Measurements from ENCODE around the gene TNS3.

Gene TNS3

GRCh38 chr7:47415318-47416212 is 166.3 kb downstream of the TNS3 start:
- Histone ChIP-seq H3K4me3 (IDR thresholded peaks at IDR 0.05; ENCODE audit: insufficient read depth, low read depth, low read length) (no peak overlapping the region), H3K27ac (no peak overlapping the region), H2AFZ (ENCODE audit: low read depth) (no peak overlapping the region), H3K4me2 (no peak overlapping the region), H3K36me3 (ENCODE audit: insufficient read depth) (peaks cover 30% of the 10 kb centered on the region), H4K20me1 (ENCODE audit: insufficient read depth) (no peaks in the 10 kb centered on the region), H3K4me1 (ENCODE audit: low read depth, poor library complexity, severe bottlenecking) (no peaks in the 10 kb centered on the region), H3K79me2 (ENCODE audit: insufficient read depth, low read depth) (no peaks in the 10 kb centered on the region; the same call in 1 of the 2 replicates), H3K27me3 (ENCODE audit: insufficient read depth, low read depth) (no peaks in the 10 kb centered on the region), H3K9ac (no peak overlapping the region)
- no peak for TF ChIP-seq CTCF (conservative IDR thresholded peaks at IDR 0.05; ENCODE audit: low read depth, low read length)

GRCh38 chr7:47414342-47415317 is 167.3 kb downstream of the TNS3 start:
- Histone ChIP-seq H2AFZ (ENCODE audit: low read depth) (no peak overlapping the region), H4K20me1 (ENCODE audit: insufficient read depth) (no peaks in the 10 kb centered on the region), H3K9ac (no peak overlapping the region), H3K36me3 (ENCODE audit: insufficient read depth) (peaks cover 31% of the 10 kb centered on the region), H3K4me2 (no peak overlapping the region), H3K4me3 (IDR thresholded peaks at IDR 0.05; ENCODE audit: insufficient read depth, low read depth, low read length) (no peak overlapping the region), H3K27me3 (ENCODE audit: insufficient read depth, low read depth) (no peaks in the 10 kb centered on the region), H3K4me1 (ENCODE audit: low read depth, poor library complexity, severe bottlenecking) (no peaks in the 10 kb centered on the region), H3K79me2 (ENCODE audit: insufficient read depth, low read depth) (no peaks in the 10 kb centered on the region; the same call in 1 of the 2 replicates), H3K27ac (no peak overlapping the region)
- TF ChIP-seq CTCF (conservative IDR thresholded peaks at IDR 0.05; ENCODE audit: low read depth, low read length) = no peak

- no peak overlapping the region for H3K27ac ChIP-seq
- no peak overlapping the region for H3K4me3 ChIP-seq (IDR thresholded peaks at IDR 0.05; ENCODE audit: insufficient read depth, low read depth, low read length)
- H3K79me2 ChIP-seq (ENCODE audit: insufficient read depth, low read depth) = peaks cover 2% of the 10 kb centered on the region; the same call in 1 of the 2 replicates
- H2AFZ ChIP-seq (ENCODE audit: low read depth) = no peak overlapping the region
- H3K9ac ChIP-seq = no peak overlapping the region
- peaks cover 32% of the 10 kb centered on the region for H3K36me3 ChIP-seq (ENCODE audit: insufficient read depth)
- no peak overlapping the region for H3K4me2 ChIP-seq
- no peaks in the 10 kb centered on the region for H3K4me1 ChIP-seq (ENCODE audit: low read depth, poor library complexity, severe bottlenecking)
- H4K20me1 ChIP-seq (ENCODE audit: insufficient read depth) = no peaks in the 10 kb centered on the region
- H3K27me3 ChIP-seq (ENCODE audit: insufficient read depth, low read depth) = no peaks in the 10 kb centered on the region
- TF ChIP-seq CTCF (conservative IDR thresholded peaks at IDR 0.05; ENCODE audit: low read depth, low read length) = no peak
Observed at GRCh38 chr7:47413526-47414341, 168.2 kb downstream of the TNS3 start.

- Histone ChIP-seq H3K4me3 (IDR thresholded peaks at IDR 0.05; ENCODE audit: insufficient read depth, low read depth, low read length) (no peak overlapping the region), H3K27me3 (ENCODE audit: insufficient read depth, low read depth) (no peaks in the 10 kb centered on the region), H4K20me1 (ENCODE audit: insufficient read depth) (no peaks in the 10 kb centered on the region), H3K4me2 (no peak overlapping the region), H3K9ac (no peak overlapping the region), H3K4me1 (ENCODE audit: low read depth, poor library complexity, severe bottlenecking) (no peaks in the 10 kb centered on the region), H3K79me2 (ENCODE audit: insufficient read depth, low read depth) (peaks cover 3% of the 10 kb centered on the region; the same call in 1 of the 2 replicates), H2AFZ (ENCODE audit: low read depth) (no peak overlapping the region), H3K36me3 (ENCODE audit: insufficient read depth) (peaks cover 37% of the 10 kb centered on the region), H3K27ac (no peak overlapping the region)
- TF ChIP-seq CTCF (conservative IDR thresholded peaks at IDR 0.05; ENCODE audit: low read depth, low read length) = no peak
Observed at GRCh38 chr7:47411901-47412300, 170.0 kb downstream of the TNS3 start.

Measured in KMS-11 (cell line).